Fibroblast of lung (primary cell): Measurements from ENCODE around the gene SLC6A2. TPM values are rescaled to one million over a fixed set of nuclear protein-coding genes. Genes with fewer than 3 reads are reported as not detected.

Source experiments
- DNase-seq, 2 donors: peaks; one replicate each; pipeline versions ENCODE4 v3.0.0 to v3.0.0-alpha.2; 2010; ENCODE audit warnings: low read depth in 2 of 2
- H2AFZ ChIP-seq: 2 replicates; pipeline ENCODE4 v1.5.1; 2012; ENCODE audit warnings: low read length, control low read depth, inconsistent platforms
- H3K27ac ChIP-seq: 2 replicates; pipeline ENCODE4 v1.5.1; 2011; ENCODE audit warnings: low read length, control low read depth; ENCODE audit not compliant: insufficient read depth
- H3K27me3 ChIP-seq: 2 replicates; pipeline ENCODE4 v1.5.1; 2011; ENCODE audit warnings: mild to moderate bottlenecking, low read length; ENCODE audit not compliant: control insufficient read depth, insufficient read depth
- H3K36me3 ChIP-seq: 2 replicates; pipeline ENCODE4 v1.5.1; 2011; ENCODE audit warnings: low read length; ENCODE audit not compliant: control insufficient read depth, insufficient read depth
- H3K4me1 ChIP-seq: 2 replicates; pipeline ENCODE4 v1.5.1; 2011; ENCODE audit warnings: low read length; ENCODE audit not compliant: control insufficient read depth, insufficient read depth; ENCODE audit errors: extremely low read depth
- H3K4me2 ChIP-seq: 2 replicates; pipeline ENCODE4 v1.5.1; 2011; ENCODE audit warnings: low read length, control low read depth; ENCODE audit not compliant: insufficient read depth; ENCODE audit errors: extremely low read depth
- H3K4me3 ChIP-seq, 4 experiments: fragments of 200-600 bp in 1 of 4; sonication (generic) in 1 of 4; replicated peaks in 1 of 4; 2 replicates each; pipeline ENCODE4 v1.5.1; 2011 to 2016; ENCODE audit warnings: low read length in 4 of 4, low read depth in 3 of 4, mild to moderate bottlenecking in 3 of 4, control low read depth in 2 of 4, inconsistent platforms in 1 of 4, mixed read lengths in 1 of 4; ENCODE audit not compliant: insufficient read depth in 1 of 4; ENCODE audit errors: control extremely low read depth in 1 of 4
- H3K79me2 ChIP-seq: 2 replicates; pipeline ENCODE4 v1.5.1; 2012; ENCODE audit warnings: mild to moderate bottlenecking, low read length, inconsistent platforms; ENCODE audit not compliant: control insufficient read depth, insufficient read depth
- H3K9ac ChIP-seq: 2 replicates; pipeline ENCODE4 v1.5.1; 2011; ENCODE audit warnings: mild to moderate bottlenecking, low read length, control low read depth; ENCODE audit not compliant: insufficient read depth
- H3K9me3 ChIP-seq: 2 replicates; pipeline ENCODE4 v1.5.1; 2012; ENCODE audit warnings: low read depth, low read length; ENCODE audit not compliant: control insufficient read depth, insufficient read depth
- H4K20me1 ChIP-seq: 2 replicates; pipeline ENCODE4 v1.5.1; 2011; ENCODE audit warnings: low read length; ENCODE audit not compliant: control insufficient read depth, insufficient read depth; ENCODE audit errors: extremely low read depth
- EZH2 ChIP-seq: IDR thresholded peaks from 2 replicates; pipeline ENCODE4 v1.5.1; 2012; ENCODE audit warnings: low read length, control low read depth, mild to moderate bottlenecking; ENCODE audit errors: missing control alignments
- polyA plus RNA-seq, 2 donors: library from polyadenylated mRNA; depleted of rRNA in 1 of 2; stranded (reverse) in 1 of 2; unstranded in 1 of 2; fragments of >200 nt; gene quantifications; 2 replicates each; pipeline ENCODE4 v1.2.1, GENCODE V29; 2011 to 2012; ENCODE audit warnings: missing spikeins in 1 of 2
- total RNA-seq: library from RNA; depleted of rRNA; stranded (reverse); fragments of >200 nt; gene quantifications from 2 replicates; pipeline ENCODE4 v1.2.1, GENCODE V29; 2014
- TF ChIP-seq, protein P1 (sequence below), 2 donors: IDR thresholded peaks in 1 of 2; conservative IDR thresholded peaks in 1 of 2; 1 replicate in 1 of 2; 2 replicates in 1 of 2; pipeline ENCODE4 v1.5.1; 2011 to 2012; ENCODE audit warnings: low read length in 2 of 2, control low read depth in 1 of 2, inconsistent platforms in 1 of 2, low read depth in 1 of 2, mild to moderate bottlenecking in 1 of 2

The SLC6A2 gene
- total and polyA plus RNA-seq, 2 donors (not counting 1 experiment from before 2014, with no cell fraction given), result not detected

DNA sequence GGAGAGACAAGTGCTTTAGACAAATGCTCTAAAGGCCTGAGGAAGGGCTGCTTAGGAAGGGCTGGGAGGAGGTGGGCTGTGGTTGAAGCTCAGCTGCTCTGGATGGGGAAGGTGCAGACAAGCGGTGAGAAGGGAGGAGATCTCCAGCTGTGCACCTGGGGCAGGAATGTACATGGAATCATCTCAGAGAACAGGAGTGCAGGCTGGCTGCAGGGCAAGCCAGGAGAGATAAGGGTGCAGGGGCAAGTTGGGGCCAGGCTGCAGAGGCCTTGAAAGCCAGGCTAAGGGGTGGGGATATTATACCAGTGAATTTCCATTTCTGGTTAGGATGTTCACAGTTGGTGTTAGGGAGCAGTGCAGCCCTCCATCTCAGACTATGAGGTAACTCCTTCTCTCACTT, 4.2 kb downstream of the SLC6A2 start:
- H4K20me1 ChIP-seq, result no peaks in the 10 kb centered on the region
- no peaks in the 10 kb centered on the region for H3K79me2 ChIP-seq
- H2AFZ ChIP-seq, result no peak overlapping the region
- H3K4me3 ChIP-seq, result no peak overlapping the region
- H3K27me3 ChIP-seq, result peaks cover 16% of the 10 kb centered on the region
- H3K4me2 ChIP-seq, result no peak overlapping the region
- no peaks in the 10 kb centered on the region for H3K9me3 ChIP-seq
- H3K27ac ChIP-seq, result no peak overlapping the region
- DNase-seq, result no peak
- no peaks in the 10 kb centered on the region for H3K4me1 ChIP-seq
- no peak for TF ChIP-seq EZH2
- TF ChIP-seq, protein P1, sequence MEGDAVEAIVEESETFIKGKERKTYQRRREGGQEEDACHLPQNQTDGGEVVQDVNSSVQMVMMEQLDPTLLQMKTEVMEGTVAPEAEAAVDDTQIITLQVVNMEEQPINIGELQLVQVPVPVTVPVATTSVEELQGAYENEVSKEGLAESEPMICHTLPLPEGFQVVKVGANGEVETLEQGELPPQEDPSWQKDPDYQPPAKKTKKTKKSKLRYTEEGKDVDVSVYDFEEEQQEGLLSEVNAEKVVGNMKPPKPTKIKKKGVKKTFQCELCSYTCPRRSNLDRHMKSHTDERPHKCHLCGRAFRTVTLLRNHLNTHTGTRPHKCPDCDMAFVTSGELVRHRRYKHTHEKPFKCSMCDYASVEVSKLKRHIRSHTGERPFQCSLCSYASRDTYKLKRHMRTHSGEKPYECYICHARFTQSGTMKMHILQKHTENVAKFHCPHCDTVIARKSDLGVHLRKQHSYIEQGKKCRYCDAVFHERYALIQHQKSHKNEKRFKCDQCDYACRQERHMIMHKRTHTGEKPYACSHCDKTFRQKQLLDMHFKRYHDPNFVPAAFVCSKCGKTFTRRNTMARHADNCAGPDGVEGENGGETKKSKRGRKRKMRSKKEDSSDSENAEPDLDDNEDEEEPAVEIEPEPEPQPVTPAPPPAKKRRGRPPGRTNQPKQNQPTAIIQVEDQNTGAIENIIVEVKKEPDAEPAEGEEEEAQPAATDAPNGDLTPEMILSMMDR (conservative IDR thresholded peaks at IDR 0.05 in 1 of 2, IDR thresholded peaks at IDR 0.05 in 1 of 2; ENCODE audit: low read depth in 1 of 2, low read length in 2 of 2), result no peak
- H3K9ac ChIP-seq, result no peak overlapping the region
- no peaks in the 10 kb centered on the region for H3K36me3 ChIP-seq

GRCh38 chr16:55660828-55661227, 5.0 kb downstream of the SLC6A2 start:
- Histone ChIP-seq H3K9ac (no peak overlapping the region), H3K4me2 (no peak overlapping the region), H3K4me3 (no peak overlapping the region), H3K27ac (no peak overlapping the region), H2AFZ (no peak overlapping the region), H3K79me2 (no peaks in the 10 kb centered on the region), H3K36me3 (no peaks in the 10 kb centered on the region), H3K27me3 (peaks cover 10% of the 10 kb centered on the region), H3K9me3 (no peaks in the 10 kb centered on the region), H4K20me1 (no peaks in the 10 kb centered on the region), H3K4me1 (no peaks in the 10 kb centered on the region)
- DNase-seq, result no peak
- TF ChIP-seq, protein P1 (conservative IDR thresholded peaks at IDR 0.05 in 1 of 2, IDR thresholded peaks at IDR 0.05 in 1 of 2; ENCODE audit: low read depth in 1 of 2, low read length in 2 of 2), result no peak
- no peak for TF ChIP-seq EZH2

DNA sequence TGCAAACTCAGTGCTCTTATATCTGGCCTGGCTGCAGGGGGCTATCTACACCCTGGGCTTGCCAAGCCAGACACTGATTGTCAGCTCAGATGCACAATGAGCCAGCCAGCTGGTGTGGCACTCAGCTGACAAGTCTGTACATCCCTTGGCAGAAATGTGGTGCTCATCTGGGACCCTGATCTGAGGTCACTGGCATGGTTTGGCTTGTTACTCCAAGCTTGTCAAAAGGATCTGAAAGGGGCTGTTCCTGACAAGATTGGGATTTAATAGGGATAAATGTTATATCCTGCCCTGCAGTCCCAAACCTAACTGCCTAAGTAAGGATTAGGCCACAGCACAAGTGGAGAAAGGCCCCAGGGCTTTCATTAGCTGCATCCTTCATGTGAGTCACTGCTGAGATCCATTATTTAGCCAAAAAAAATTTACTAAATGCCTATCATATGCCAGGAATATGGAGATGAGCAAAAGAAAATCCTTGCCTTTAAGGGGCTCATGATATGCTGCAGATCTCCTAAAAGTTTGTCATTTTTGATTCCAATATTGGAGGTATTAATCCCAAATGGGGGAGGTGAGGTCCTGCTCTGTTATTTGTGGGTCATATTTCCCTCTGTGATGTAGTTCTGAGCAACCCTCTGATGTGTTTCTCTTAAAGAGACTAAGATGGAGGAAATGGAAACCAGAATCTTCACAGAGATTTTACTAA, 6.3 kb downstream of the SLC6A2 start:
- H3K79me2 ChIP-seq, result no peaks in the 10 kb centered on the region
- no peak for DNase-seq
- no peaks in the 10 kb centered on the region for H3K4me1 ChIP-seq
- no peaks in the 10 kb centered on the region for H4K20me1 ChIP-seq
- no peak for TF ChIP-seq EZH2
- TF ChIP-seq, protein P1 (conservative IDR thresholded peaks at IDR 0.05 in 1 of 2, IDR thresholded peaks at IDR 0.05 in 1 of 2; ENCODE audit: low read depth in 1 of 2, low read length in 2 of 2), result no peak
- no peaks in the 10 kb centered on the region for H3K9me3 ChIP-seq
- no peaks in the 10 kb centered on the region for H3K36me3 ChIP-seq
- H3K4me2 ChIP-seq, result no peak overlapping the region
- H3K9ac ChIP-seq, result no peak overlapping the region
- no peak overlapping the region for H3K4me3 ChIP-seq
- peaks cover 2% of the 10 kb centered on the region for H3K27me3 ChIP-seq
- no peak overlapping the region for H3K27ac ChIP-seq
- no peak overlapping the region for H2AFZ ChIP-seq
